HEK293T (cell line): ENCODE data around the gene SUPT20HL2.

ENCODE experiments used
- ELF4 ChIP-seq: fragments of 450-650 bp; IDR thresholded peaks from 2 replicates; pipeline ENCODE4 v1.6.1; 2017; ENCODE audit warnings: antibody characterized with exemption
- FOXK2 ChIP-seq: fragments of 450-650 bp; IDR thresholded peaks from 2 replicates; pipeline ENCODE4 v1.6.1; 2016; ENCODE audit warnings: mild to moderate bottlenecking

- TF ChIP-seq FOXK2 (no peak), ELF4 (no peak)
Measured at GRCh38 chrX:24332878-24333277, 19.0 kb upstream of the SUPT20HL2 start.
